Smooth muscle cell of the brain vasculature (primary cell): ENCODE results near the gene HS3ST5.
A peak's percentile ranks its signal among the peaks of the same experiment; 100 is the strongest.
"Not testable (repeated sequence)": the region's sequence is repeated elsewhere in the genome, so short reads cannot be mapped to it uniquely, and the experiment has no call there.

Experiments used
- DNase-seq: peaks from one replicate; pipeline ENCODE4 v3.0.0-alpha.2; 2012; ENCODE audit warnings: low read depth, low spot score

The HS3ST5 gene

DNA sequence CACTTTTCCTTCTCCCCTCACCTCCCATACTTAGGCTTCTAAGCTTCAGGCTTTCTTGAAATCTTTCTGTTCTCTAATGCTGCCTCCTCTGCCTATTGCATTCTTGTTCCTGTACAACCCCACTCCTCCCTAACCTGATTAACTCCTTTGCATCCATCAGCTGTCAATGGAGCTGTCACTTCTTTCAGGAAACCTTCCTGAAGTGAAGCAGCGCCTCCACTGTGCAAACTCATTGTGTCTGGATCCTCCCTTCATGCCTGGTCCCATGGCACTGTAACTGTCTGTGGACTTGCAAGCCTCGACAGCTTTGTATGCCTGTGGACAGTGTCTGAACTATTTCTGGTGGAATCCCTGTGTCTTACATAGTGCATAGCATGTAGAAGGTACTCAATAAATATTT lies 185.0 kb downstream of the HS3ST5 start:
- no peak for DNase-seq

DNA sequence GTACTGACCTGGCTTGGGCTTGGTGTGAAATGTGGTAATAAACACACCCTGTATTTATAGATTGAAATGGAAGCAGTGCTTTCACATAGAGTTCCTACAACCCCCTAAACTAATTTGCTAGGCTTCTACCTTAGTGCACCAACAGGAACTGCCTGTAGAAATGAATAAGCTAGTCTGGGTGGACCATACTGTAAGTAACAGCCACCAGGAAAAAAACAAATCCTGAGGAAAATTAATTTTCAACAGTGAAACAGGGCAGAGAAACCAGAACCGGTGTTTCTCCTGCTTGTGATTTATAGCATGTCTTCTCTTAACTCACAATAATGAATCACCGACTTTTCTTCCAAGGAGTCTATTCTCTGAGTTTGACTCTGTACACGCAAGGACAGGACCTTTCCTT lies 187.1 kb downstream of the HS3ST5 start:
- DNase-seq, result no peak

DNA sequence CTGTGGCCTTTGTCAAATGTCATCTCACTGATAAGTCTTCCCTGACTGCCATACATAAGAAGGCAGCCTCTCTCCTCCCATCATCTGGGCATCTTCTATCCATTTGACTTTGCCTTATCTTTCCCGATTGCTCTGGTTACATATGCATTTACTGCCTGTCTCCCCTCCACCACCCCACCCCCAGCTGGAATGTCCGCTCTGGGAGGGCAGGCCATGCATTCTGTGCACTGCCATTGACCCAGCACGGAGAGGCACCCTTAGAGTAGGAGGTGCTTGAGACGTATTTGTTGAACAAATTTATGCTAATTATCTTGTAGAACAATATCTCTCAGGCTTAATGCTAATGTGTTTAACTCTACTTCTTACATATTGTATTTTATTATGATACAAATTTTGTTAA lies 188.0 kb downstream of the HS3ST5 start:
- DNase-seq, result no peak

DNA sequence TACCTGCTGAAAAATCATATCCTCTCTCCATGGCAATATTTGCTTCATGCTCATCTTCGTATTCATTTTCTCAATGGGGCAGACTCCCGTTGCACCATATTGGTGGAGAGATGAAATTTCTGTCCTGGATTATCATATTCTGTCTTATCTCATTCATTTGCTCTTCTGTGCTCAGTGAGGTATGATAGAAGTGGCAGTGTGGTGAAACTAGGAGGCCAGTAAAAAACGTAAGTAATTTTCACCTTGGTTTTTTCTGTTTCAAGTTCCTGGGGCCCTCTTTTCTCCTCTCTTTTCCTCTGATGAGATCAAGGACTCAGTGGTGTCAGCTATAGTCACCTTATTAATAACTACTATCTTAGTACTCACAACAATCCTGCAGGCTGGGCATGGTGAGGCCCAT lies 189.4 kb downstream of the HS3ST5 start:
- DNase-seq, result no peak

DNA sequence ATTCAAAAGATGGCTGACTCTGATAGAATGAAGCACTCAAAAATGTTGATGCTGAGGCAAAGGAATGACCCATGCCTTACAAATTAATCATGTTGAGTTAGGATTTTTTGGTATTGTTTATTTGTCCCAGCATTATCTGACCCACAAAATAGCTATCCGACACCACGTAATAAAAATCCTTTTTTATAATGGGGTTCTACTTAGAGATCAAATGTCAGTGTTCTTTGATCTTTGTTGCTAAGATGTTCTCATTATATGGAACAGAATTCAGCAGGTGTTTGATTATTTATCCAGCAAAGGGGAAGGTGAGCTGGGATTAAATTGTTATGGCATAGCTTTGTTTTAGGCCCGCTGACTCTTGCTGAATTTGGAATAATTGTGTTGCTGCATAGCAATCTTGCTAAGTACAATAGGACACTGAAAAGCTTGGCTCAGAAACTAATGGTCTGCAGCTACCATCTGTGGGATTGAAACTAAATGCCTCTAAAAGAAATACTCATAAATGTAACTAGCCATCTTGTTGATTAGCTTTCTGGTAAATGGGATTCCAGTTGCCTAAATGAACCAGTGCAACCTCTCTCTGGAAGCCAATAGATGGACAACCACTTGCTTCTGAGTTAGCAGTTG lies 191.6 kb downstream of the HS3ST5 start:
- DNase-seq, result no peak

DNA sequence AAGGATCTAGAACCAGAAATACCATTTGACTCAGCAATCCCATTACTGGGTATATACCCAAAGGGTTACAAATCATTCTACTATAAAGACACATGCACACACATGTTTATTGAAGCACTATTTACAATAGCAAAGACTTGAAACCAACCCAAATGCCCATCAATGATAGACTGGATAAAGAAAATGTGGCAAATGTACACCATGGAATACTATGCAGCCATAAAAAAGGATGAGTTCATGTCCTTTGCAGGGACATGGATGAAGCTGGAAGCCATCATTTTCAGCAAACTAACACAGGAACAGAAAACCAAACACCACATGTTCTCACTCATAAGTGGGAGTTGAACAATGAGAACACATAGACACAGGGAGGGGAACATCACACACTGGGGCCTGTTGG lies 193.6 kb downstream of the HS3ST5 start:
- not testable (repeated sequence) for DNase-seq

DNA sequence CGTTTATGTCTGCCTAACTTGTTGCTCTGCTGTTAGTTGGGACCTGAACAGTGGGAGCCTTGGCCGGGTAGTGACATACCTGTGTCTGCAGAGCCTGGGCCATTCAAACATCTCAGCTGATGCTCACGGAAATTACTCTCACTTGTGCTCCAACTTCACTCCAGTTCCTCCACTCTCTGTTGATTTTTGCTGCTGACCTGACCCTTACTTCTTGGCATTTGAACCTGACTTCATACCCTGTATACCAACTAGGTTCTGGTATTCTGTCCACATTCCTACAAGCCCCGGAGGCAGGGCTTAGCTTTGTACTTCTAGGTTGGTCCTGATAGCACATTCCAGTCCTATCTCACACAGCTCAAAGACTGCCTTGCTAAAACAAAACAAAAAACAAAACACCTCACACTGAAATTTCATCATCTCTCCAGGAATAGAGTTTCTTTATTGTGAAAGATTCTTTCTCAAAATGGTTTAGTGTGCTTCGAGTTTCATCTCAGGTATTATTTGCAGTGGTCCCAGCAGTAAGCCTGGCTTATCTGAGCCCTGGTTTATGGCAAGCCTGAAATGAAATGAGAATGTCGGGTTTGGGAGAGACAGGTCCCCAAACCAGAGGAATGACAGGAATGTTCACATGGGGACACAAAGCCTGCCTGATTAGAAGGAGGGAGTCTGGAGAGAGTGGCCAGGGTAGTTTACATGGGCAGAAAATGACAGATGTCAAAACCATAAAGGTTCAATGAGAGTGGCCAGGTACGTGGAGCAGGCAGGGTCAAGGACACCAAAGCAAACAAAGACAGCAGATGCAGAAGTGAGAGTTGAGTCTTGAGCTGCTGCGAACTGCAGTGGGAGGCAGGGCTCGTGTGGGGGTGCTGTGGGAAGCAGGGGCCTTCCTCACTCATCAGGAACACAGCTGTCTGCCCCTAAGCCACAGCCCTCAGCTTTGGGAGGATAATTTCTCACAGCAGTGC lies 197.7 kb downstream of the HS3ST5 start:
- no peak for DNase-seq

DNA sequence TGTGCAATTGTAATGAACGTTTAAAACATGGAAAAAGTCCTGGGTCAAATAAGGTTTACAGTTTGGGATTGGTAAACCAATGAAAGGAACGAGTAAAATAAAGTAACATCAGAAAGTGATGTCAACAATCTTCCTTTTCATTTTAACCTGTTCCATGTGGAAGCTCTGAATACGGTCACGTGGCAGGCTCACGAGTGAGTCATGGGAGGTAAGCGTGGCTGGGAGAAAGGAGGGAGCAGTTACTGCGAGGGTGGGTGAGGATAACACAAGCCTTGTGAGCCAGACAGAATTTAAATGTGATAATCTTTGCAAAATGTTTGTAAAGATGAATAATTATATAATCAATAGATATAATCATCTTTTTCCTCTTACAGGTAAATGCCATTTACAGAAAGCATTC lies 200.6 kb downstream of the HS3ST5 start:
- no peak for DNase-seq

DNA sequence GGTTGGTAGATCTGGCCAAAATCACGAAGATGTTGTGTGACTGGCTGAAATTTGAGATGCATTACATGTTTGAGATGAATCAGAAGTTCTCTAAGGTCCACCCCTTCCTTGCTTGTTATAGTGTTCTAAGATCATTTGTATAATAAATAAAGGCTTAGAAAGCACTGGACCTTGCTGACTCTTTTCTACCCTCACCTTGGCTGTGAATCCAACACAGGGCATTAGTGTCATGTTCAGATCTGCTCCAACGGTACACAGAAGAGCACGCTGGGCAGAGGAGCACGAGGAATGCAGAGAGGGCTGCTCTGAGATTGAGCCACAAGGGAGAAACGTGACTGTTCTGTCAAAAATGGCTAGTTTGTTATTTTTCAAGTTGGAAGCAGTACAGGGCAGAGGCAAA lies 202.4 kb downstream of the HS3ST5 start:
- DNase-seq, result no peak

DNA sequence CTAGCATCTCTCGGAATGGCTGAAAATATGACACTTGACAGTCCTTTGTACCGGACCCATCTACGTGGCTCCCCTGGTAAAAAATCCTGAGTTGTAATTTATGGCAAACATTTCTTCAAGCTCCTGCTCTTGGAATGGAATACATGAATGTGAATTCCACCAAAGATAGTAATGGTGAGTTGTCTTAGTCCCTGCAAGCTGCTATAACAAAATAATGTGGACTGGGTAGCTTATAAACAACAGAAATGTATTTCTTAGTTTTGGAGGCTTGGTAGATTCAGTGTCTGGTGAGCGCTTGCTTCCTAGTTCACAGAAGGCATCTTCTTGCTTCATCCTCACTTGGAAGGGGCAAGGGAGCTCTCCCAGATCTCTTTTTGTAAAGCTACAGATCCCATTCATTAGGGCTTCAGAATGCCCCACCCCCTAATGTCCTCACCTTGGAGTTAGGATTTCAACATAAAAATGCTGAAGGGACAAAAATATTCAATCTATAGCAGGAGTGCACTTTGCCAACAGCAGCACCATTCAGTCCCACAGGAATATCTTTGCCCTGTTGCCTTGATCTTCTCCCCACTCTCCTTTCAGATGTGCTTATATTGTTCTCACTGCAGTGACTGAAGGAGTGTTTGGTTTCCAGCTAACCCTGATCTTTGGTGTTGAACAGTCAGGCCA lies 204.1 kb downstream of the HS3ST5 start:
- no peak for DNase-seq

DNA sequence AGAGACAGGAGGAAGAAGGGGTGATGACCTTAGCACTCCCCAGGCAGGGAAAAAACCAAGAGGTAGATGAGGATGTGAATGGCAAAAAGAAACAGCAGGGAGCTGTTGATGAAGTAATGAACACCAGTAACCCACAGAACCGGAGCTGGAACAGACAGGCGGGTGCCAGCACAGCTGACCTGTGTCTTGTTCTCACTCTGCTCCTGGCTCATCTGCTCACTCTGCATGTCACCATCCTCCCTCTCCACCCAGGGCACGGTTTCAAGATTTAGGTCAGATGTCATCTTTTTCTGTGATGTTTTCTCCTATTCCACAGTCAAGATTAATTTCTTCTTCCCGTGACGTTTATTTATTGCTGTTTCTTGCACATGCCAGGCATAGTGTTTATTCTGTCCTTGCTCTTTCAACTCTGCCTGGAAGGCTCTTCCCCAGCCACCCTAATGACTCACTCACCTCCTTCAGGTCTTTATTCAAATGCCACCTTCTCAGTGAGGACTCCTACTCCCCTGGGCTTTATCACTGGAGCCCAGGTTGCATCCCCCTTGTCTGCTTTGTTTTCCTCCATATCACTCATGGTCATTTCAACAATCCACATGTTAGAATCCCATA lies 207.4 kb downstream of the HS3ST5 start:
- no peak for DNase-seq

DNA sequence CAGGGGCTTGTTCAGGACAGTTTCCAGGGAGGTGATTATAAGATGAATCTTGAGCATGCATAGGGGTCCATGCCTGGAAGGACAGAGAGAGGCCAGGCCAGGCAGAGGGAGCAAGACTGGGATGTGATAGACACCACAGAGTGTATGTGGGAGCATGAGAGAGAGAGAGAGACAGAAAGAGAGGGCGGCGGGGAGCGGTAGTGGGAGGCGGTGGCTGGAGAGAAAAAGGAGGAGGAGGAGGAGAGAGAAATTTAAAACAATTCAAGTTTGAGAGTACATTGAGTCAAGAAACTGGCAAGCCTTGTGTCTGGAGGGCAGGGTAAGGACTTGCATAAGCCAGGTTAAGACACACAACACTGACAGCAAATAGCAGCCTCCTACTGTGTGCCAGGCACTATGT lies 209.0 kb downstream of the HS3ST5 start:
- no peak for DNase-seq

DNA sequence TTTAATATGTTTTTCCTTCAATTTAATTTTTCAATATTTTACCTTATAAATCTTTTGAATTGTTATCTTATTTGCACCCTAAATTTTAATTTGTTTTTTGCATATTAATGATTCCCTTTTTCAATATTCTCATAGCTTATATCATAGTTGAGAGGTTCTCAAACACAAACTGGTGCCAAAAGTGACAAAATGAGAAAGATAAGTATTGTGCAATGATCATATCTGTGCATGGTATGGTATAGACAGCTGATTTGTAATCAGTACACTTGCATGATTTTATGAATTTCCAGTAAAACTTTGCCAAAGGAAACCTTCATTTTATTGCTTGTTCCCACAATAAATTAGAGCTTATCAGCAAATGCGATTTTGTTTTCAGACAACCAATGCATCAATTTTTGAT lies 210.9 kb downstream of the HS3ST5 start:
- no peak for DNase-seq

DNA sequence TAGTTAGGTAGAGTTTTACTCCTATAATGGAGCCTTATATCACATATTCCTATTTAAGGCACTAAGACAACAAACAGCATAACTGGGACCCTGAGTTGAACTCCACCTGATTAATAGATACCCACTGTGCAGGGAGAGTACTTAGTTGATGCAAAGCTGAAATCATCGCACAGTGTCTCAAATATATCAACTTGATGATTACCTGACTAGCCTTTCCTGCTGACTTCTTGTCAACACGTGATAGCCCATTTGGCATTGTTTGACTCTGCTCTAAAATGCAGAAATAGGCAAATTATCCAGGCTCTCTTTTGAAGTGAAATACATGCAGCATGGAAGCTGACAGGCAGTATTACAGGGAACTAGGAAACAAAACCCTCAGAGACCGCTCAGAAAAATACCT lies 217.2 kb downstream of the HS3ST5 start:
- DNase-seq, result no peak

DNA sequence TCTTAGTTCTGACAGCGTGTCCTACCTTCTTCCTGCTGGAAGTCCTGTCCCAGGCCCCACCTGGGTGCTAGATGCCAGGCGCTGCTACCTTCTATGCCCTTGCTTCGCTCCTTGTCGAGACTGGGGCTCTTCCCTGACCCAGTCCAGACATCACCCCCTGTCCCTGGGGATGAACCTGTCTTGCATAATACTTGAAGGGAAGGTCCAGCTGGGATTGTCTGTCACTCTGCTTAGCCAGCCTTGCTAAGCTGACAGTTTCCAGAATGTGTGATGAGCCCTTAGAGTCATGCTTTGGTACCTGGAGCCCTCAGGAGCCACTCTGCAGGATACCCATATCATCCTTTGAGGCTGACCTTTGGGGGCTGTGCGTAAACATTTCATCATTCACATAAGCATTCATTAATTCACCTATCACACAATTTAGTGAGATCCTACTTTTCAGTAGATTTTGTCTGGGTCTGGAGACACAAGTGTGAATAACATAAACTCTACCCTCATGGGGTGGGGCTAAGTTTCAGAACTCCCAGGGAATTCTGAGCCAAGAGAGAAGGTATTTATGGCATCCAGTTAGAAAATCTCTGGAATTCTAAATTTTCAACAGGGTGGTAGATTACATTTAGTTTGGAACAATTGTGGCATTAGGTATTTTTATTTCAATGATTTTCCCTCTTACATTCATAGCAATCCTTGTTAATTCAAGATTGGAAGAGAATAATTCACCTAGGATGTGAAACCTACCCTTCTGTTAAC lies 220.7 kb downstream of the HS3ST5 start:
- no peak for DNase-seq

DNA sequence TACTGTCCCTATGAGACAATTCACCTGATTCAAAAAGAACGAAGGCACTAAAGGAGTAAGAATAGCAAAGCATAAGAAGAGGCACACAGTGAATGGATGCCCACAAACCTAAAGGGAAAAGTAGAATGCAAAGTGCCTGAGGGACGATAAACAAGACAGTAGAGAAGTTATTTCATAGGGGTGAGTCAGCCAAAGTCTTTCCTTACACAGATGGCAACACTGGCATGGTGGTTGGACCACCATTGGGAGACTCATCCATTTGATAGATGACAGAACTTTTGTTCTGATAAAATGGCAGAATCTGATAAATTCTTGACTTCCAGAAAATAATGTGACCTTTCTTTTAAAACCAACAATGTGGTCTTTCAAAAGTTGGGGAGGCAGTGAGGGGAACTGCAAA lies 223.8 kb downstream of the HS3ST5 start:
- DNase-seq, result no peak

DNA sequence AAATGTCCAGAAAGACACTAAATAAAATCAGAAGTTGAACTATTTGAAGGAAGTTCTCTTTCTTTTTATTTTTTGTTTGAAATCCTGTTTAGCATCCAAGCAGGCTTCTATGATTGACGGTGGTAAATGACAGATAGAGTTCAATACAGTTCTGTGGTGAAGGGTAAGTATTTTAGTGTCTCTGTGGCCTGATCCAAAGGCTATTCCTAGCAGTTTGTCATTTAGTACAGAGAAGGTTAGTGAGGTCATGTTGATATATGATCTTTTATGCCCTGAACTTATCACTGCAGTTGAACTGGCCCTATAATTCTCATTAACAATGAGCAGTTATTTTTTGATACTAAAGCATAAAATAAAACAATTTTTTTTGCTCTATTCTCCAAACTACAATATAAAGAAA lies 227.2 kb downstream of the HS3ST5 start:
- DNase-seq, result no peak

DNA sequence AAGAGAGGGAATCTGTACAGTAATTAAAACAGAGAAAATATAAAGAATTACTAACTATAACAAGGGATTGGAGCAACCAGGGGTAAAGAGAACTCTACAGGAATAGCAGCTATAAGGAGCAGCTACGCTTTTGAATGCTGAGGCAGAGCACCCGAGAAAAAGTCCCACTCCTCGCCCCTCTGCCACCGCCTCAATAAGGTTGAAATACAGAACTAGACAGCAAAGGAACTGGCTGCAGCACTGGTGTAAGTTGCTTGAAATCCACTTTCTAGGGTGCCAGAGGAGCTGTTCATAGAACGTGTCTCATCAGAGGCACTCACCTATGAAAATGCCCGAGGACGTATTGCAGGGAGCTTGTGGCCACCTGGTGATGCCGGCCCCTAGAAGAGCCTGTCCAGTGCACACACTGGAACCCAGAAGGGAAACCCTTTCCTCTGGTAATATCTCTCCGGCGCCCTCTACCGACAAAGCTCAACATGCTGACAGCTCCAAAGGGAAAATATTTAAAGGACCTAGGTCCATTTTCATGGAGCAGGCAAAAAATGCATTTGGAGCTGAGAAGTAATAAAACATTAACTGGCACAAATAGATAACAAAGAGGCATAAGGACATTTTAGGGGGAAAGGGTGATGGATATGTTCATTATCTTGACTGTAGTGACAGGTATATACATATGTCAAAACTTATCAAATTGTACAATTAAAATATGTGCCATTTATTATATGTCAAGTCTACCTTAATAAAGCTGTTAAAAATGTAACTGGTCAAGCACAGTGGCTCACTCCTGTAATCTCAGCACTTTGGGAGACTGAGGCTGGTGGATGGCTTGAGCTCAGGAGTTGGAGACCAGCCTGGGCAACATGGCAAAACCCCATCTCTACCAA lies 234.5 kb downstream of the HS3ST5 start:
- peak; percentile 52 for DNase-seq

DNA sequence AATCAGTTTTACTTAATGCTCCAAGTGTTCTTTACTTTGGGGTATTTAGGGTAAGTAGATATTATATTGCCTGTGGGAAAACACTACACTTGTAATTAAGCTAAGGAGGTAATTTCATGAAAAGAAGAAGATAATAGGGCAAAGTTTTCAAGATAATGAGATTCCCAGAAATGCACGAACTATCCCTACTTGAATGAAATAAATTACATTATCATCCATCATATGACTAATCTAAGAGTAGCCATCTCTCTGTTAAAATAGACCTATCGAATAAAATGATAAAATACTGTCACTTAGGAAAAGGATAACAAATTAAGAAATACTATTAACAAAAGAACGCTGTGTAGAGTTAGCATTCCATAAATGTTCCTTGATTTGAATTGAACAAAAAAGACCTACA lies 236.8 kb downstream of the HS3ST5 start:
- DNase-seq, result no peak

DNA sequence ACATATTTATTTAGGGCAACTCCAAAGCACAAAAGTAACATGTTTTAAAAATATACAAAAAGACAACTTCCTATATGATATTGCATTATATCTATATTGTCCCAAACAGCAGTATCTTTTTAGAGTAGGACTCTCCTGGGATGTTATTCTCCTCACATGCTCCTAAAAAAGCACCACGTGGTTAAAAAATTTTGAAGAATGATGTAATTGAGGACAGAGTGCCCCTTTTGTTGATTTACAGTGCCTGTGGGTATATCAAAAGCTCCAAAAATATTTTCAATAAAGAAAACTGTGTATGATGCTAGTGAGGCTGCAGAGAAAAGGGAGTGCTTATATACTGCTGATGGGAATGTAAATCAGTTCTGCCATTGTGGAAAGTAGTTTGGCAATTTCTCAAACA lies 241.6 kb downstream of the HS3ST5 start:
- DNase-seq, result no peak
